ENCODE results near the gene TBX15. TPM values are rescaled to one million over a fixed set of nuclear protein-coding genes. Genes with fewer than 3 reads are reported as not detected.

The TBX15 gene
- total RNA-seq, 1 donor = 0.63 TPM

DNA sequence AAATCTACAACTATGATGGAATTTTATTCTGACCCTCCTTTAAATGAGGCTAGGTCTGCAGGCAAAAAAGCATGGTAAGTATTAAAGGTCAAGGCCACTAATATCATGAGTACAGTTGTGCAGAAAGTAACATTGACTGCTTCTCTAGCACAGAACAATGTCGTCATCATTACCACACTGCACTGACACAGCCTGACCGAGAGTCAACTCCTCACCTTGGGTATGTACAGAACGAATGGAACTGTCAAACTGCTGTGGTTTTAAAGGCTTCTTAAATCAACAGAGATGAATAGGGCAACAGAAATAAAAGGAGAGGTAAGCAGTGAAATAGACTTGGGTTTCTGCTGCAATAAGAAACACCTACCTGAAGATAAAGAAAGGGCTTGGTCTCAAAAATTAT is 88.8 kb downstream of the TBX15 start:
- DNase-seq (ENCODE audit: low read depth) = no peak
- no peak overlapping the region for H3K4me3 ChIP-seq (ENCODE audit: low read depth, low read length)
- TF ChIP-seq, protein P1, sequence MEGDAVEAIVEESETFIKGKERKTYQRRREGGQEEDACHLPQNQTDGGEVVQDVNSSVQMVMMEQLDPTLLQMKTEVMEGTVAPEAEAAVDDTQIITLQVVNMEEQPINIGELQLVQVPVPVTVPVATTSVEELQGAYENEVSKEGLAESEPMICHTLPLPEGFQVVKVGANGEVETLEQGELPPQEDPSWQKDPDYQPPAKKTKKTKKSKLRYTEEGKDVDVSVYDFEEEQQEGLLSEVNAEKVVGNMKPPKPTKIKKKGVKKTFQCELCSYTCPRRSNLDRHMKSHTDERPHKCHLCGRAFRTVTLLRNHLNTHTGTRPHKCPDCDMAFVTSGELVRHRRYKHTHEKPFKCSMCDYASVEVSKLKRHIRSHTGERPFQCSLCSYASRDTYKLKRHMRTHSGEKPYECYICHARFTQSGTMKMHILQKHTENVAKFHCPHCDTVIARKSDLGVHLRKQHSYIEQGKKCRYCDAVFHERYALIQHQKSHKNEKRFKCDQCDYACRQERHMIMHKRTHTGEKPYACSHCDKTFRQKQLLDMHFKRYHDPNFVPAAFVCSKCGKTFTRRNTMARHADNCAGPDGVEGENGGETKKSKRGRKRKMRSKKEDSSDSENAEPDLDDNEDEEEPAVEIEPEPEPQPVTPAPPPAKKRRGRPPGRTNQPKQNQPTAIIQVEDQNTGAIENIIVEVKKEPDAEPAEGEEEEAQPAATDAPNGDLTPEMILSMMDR (IDR thresholded peaks at IDR 0.05; ENCODE audit: insufficient read depth, low read length) = no peak

DNA sequence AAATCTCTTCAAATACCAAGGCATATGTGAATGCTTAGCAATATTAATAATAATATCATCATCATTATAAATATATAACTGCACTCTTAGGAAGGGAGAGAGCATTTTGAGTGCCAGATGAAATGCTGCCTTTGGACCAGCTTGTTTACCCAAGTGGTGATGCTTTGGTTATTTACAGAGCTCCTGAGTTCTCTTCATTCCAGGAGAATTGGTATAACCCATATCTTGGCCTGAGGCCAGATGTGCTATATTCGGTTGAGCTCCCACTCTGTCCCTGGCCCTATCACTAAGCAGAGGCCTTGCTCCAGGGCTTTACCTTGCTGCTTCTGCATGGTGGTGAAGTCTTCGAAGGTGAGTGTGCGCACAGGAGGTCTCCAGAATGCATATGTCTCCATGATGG is 89.4 kb downstream of the TBX15 start:
- no peak for DNase-seq (ENCODE audit: low read depth)
- no peak overlapping the region for H3K4me3 ChIP-seq (ENCODE audit: low read depth, low read length)
- TF ChIP-seq, protein P1 (IDR thresholded peaks at IDR 0.05; ENCODE audit: insufficient read depth, low read length) = no peak

DNA sequence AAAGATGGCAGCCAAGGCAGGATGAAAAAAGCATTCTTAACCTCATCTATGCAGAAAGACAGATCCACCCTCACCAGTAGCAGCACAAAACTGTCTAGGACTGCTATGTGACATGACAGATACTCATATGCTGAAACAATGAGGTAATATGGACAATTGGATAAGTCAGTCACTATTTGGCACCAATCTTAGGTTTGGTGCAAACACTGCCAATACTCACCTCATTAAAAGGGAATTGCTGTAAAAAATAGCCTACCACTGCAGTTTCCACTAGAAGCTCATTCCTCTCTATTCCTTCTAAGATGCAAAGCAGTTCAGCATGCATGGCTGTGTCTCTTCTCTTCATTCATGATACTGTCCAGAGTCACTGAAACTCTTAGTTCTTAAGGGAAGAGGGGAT is 91.7 kb downstream of the TBX15 start:
- H3K4me3 ChIP-seq (ENCODE audit: low read depth, low read length) = no peak overlapping the region
- TF ChIP-seq, protein P1 (IDR thresholded peaks at IDR 0.05; ENCODE audit: insufficient read depth, low read length) = no peak
- no peak for DNase-seq (ENCODE audit: low read depth)

DNA sequence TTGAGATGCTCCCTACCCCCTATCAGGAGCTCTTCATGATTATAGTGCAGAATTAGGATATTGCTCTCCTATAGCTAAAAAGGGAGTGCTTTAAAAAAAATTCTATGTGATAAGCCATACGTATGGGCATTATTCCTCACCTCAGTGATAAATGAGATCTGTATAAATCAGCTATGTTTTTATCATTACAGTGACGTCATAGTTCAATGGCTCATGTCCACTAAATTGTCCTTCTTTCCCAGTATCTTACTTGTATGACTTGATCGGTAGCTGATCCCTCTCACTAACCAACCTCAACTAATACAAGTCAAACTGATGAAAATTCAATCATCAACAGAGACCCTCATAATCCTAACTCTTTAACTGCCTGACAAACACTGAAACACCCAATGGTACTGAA is 93.3 kb downstream of the TBX15 start:
- H3K4me3 ChIP-seq (ENCODE audit: low read depth, low read length) = no peak overlapping the region
- DNase-seq (ENCODE audit: low read depth) = no peak
- TF ChIP-seq, protein P1 (IDR thresholded peaks at IDR 0.05; ENCODE audit: insufficient read depth, low read length) = no peak

DNA sequence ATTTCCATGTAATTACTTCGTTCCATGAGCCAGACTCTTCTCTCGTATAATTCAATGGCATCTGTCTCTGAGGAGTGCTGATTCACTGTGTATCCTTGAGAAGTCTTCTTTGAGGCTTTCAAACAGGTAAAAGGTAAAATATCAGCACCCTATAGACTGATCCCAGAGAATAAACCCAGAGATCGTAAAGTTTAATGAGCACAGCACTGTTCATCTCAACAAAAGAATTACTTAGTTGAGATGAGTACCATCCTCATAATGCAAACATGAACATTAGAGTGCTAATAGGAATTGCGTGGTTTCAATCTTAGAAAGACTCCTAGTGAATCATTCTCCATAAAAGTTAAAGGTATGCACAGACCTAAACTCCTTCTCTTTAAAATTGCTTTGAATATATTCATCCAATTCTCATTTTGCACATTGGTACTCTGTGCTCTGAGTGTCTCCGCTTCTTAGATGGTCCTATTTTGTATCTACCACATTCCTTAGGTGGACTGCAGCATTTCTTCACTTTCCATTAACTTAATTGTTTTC is 97.2 kb downstream of the TBX15 start:
- TF ChIP-seq, protein P1 (IDR thresholded peaks at IDR 0.05; ENCODE audit: insufficient read depth, low read length) = no peak
- DNase-seq (ENCODE audit: low read depth) = no peak
- H3K4me3 ChIP-seq (ENCODE audit: low read depth, low read length) = no peak overlapping the region

DNA sequence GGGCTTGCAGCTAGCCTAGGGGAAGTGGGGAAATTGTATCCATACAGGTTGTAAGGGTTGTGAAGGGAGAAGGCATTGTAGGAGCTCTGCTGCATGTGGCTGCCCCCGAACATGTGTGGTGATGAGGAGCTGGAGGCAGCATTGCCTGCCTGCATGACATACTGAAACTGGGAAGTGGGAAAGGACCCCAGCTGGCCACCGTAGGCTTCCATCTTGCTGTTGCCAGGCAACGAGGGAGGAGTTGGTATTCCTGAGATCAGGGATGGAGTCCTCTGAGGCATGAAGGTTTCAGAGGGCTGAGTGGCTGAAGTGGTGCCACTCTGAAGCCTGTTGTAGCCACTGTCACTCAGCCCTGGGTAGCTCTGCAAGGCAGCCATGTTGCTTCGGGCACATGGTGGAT is 103.2 kb downstream of the TBX15 start:
- H3K4me3 ChIP-seq (ENCODE audit: low read depth, low read length) = no peak overlapping the region
- DNase-seq (ENCODE audit: low read depth) = no peak
- TF ChIP-seq, protein P1 (IDR thresholded peaks at IDR 0.05; ENCODE audit: insufficient read depth, low read length) = no peak

DNA sequence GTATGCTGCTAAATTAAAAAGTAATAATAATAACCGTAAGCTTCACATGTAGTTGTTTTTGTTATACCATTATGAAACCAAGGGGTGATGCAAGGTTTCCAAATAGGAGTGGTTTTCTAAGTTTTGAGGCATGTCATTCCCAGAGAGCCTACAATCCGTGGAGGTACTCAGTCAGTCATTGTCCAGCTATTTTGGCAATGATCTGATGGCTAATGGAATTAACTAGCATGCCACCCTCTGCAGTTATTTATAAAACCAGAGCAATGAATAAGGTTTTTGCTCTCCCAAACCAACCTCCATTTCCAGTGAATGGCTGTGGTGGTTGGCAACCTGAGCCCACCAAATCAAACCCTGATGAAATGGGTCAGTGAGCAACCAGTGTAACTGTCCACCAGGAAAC is 106.4 kb downstream of the TBX15 start:
- TF ChIP-seq, protein P1 (IDR thresholded peaks at IDR 0.05; ENCODE audit: insufficient read depth, low read length) = no peak
- no peak overlapping the region for H3K4me3 ChIP-seq (ENCODE audit: low read depth, low read length)
- DNase-seq (ENCODE audit: low read depth) = no peak

Data from fibroblast of the aortic adventitia (primary cell).